Neural cell (in vitro differentiated cells): ENCODE measurements around the gene MAN2B1. TPM values are rescaled to one million over a fixed set of nuclear protein-coding genes. Genes with fewer than 3 reads are reported as not detected.

Experiments
- H2AFZ ChIP-seq: fragments of 200-600, 300-800 bp; sonication (generic), shearing (Covaris generic); 2 replicates; pipeline ENCODE4 v1.6.0; 2014; ENCODE audit warnings: low read depth, mild to moderate bottlenecking, antibody characterized with exemption, low read length, moderate library complexity
- H3F3A ChIP-seq: fragments of 200-600 bp; shearing (Covaris generic); 2 replicates; pipeline ENCODE4 v1.6.1; 2016; ENCODE audit warnings: mild to moderate bottlenecking, moderate library complexity, mixed read lengths, antibody characterized with exemption, low read length; ENCODE audit not compliant: insufficient read depth, poor library complexity, severe bottlenecking
- H3K27ac ChIP-seq: fragments of 200-600, 300-800 bp; sonication (generic), shearing (Covaris generic); 2 replicates; pipeline ENCODE4 v1.5.1; 2014; ENCODE audit warnings: mild to moderate bottlenecking, low read length, moderate library complexity
- H3K27me3 ChIP-seq: fragments of 300-800, 200-600 bp; sonication (generic), shearing (Covaris generic); 2 replicates; pipeline ENCODE4 v1.6.0; 2014; ENCODE audit warnings: mild to moderate bottlenecking, low read depth, low read length, moderate library complexity; ENCODE audit not compliant: insufficient read depth
- H3K36me3 ChIP-seq: fragments of 300-800, 200-600 bp; sonication (generic), shearing (Covaris generic); 2 replicates; pipeline ENCODE4 v1.5.1; 2014; ENCODE audit warnings: mild to moderate bottlenecking, antibody characterized with exemption, low read length, moderate library complexity; ENCODE audit not compliant: insufficient read depth
- H3K4me2 ChIP-seq: fragments of 300-800, 200-600 bp; sonication (generic), shearing (Covaris generic); 2 replicates; pipeline ENCODE4 v1.6.0; 2014; ENCODE audit warnings: mild to moderate bottlenecking, low read length
- H3K4me3 ChIP-seq: fragments of 300-800, 200-600 bp; sonication (generic), shearing (Covaris generic); 2 replicates; pipeline ENCODE4 v1.5.1; 2014; ENCODE audit warnings: mild to moderate bottlenecking, low read length, moderate library complexity
- H3K79me2 ChIP-seq: fragments of 200-600 bp; shearing (Covaris generic); replicated peaks from 2 replicates; pipeline ENCODE4 v1.6.0; 2014; ENCODE audit warnings: mild to moderate bottlenecking, low read length, moderate library complexity; ENCODE audit not compliant: insufficient read depth
- H3K9ac ChIP-seq: fragments of 300-800, 200-600 bp; sonication (generic), shearing (Covaris generic); 2 replicates; pipeline ENCODE4 v1.6.1; 2016; ENCODE audit warnings: mild to moderate bottlenecking, low read length, mixed read lengths
- H3K9me2 ChIP-seq: fragments of 200-600 bp; shearing (Covaris generic); 2 replicates; pipeline ENCODE4 v1.6.1; 2016; ENCODE audit warnings: mild to moderate bottlenecking, low read length, mixed read lengths; ENCODE audit not compliant: insufficient read depth
- H3K9me3 ChIP-seq: fragments of 200-600, 300-800 bp; sonication (generic), shearing (Covaris generic); 2 replicates; pipeline ENCODE4 v1.6.1; 2016; ENCODE audit warnings: mild to moderate bottlenecking, mixed run types, low read length, moderate library complexity, mixed read lengths
- H4K20me1 ChIP-seq: fragments of 200-600 bp; shearing (Covaris generic); 2 replicates; pipeline ENCODE4 v1.6.1; 2016; ENCODE audit warnings: mild to moderate bottlenecking, mixed run types; ENCODE audit not compliant: insufficient read depth
- EP300 ChIP-seq: fragments of 450-650 bp; conservative IDR thresholded peaks from 2 replicates; pipeline ENCODE4 v1.6.1; 2014; ENCODE audit warnings: antibody characterized with exemption, mild to moderate bottlenecking, moderate library complexity; ENCODE audit not compliant: poor library complexity, severe bottlenecking
- EZH2 ChIP-seq: fragments of 200-600, 300-800 bp; shearing (Covaris generic), sonication (generic); IDR thresholded peaks from 2 replicates; pipeline ENCODE4 v1.6.1; 2014; ENCODE audit warnings: antibody characterized with exemption, low read length, borderline replicate concordance, mild to moderate bottlenecking; ENCODE audit not compliant: insufficient read depth, poor library complexity, severe bottlenecking
- MXI1 ChIP-seq: fragments of 450-650 bp; conservative IDR thresholded peaks from 2 replicates; pipeline ENCODE4 v1.6.1; 2014; ENCODE audit warnings: antibody characterized with exemption, mild to moderate bottlenecking; ENCODE audit not compliant: poor library complexity, severe bottlenecking
- POLR2AphosphoS5 ChIP-seq: IDR thresholded peaks from 2 replicates; pipeline ENCODE4 v1.6.1; 2012
- RAD21 ChIP-seq: fragments of 450-650 bp; conservative IDR thresholded peaks from 2 replicates; pipeline ENCODE4 v1.6.1; 2014; ENCODE audit warnings: antibody characterized with exemption, mild to moderate bottlenecking, moderate library complexity
- SMC3 ChIP-seq: fragments of 450-650 bp; conservative IDR thresholded peaks from 2 replicates; pipeline ENCODE4 v1.6.1; 2014; ENCODE audit warnings: antibody characterized with exemption, mild to moderate bottlenecking, moderate library complexity; ENCODE audit not compliant: poor library complexity
- TAF1 ChIP-seq: IDR thresholded peaks from 2 replicates; pipeline ENCODE4 v1.6.1; 2012; ENCODE audit warnings: low read depth
- polyA plus RNA-seq: library from polyadenylated mRNA; depleted of rRNA; stranded (reverse); fragments of >200 nt; gene quantifications from 2 replicates; pipeline ENCODE4 v1.2.3, GENCODE V29; 2014
- TF ChIP-seq, protein P1 (sequence below): fragments of 450-650 bp; IDR thresholded peaks from 2 replicates; pipeline ENCODE4 v1.5.1; 2014; ENCODE audit warnings: antibody characterized with exemption, mild to moderate bottlenecking, moderate library complexity; ENCODE audit not compliant: poor library complexity, severe bottlenecking
- TF ChIP-seq, protein P2 (sequence below): IDR thresholded peaks from 2 replicates; pipeline ENCODE4 v1.6.1; 2012; ENCODE audit warnings: borderline replicate concordance

MAN2B1 gene
- polyA plus RNA-seq, 1 donor from 2014 or later = 11.5 TPM

- Histone ChIP-seq H3K27me3 (no peaks in the 10 kb centered on the region), H4K20me1 (no peaks in the 10 kb centered on the region), H3K36me3 (no peaks in the 10 kb centered on the region), H3K4me3 (no peak overlapping the region), H3K27ac (no peak overlapping the region), H3K9me2 (no peaks in the 10 kb centered on the region), H3K9me3 (no peaks in the 10 kb centered on the region), H2AFZ (no peak overlapping the region), H3F3A (no peaks in the 10 kb centered on the region), H3K79me2 (no peaks in the 10 kb centered on the region), H3K9ac (no peak overlapping the region), H3K4me2 (no peak overlapping the region)
- TF ChIP-seq RAD21 = no peak
- TF ChIP-seq, protein P1, sequence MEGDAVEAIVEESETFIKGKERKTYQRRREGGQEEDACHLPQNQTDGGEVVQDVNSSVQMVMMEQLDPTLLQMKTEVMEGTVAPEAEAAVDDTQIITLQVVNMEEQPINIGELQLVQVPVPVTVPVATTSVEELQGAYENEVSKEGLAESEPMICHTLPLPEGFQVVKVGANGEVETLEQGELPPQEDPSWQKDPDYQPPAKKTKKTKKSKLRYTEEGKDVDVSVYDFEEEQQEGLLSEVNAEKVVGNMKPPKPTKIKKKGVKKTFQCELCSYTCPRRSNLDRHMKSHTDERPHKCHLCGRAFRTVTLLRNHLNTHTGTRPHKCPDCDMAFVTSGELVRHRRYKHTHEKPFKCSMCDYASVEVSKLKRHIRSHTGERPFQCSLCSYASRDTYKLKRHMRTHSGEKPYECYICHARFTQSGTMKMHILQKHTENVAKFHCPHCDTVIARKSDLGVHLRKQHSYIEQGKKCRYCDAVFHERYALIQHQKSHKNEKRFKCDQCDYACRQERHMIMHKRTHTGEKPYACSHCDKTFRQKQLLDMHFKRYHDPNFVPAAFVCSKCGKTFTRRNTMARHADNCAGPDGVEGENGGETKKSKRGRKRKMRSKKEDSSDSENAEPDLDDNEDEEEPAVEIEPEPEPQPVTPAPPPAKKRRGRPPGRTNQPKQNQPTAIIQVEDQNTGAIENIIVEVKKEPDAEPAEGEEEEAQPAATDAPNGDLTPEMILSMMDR = no peak
- TF ChIP-seq EP300 = no peak
- TF ChIP-seq TAF1 = no peak
- TF ChIP-seq MXI1 = no peak
- TF ChIP-seq POLR2AphosphoS5 = no peak
- no peak for TF ChIP-seq SMC3
- TF ChIP-seq, protein P2, sequence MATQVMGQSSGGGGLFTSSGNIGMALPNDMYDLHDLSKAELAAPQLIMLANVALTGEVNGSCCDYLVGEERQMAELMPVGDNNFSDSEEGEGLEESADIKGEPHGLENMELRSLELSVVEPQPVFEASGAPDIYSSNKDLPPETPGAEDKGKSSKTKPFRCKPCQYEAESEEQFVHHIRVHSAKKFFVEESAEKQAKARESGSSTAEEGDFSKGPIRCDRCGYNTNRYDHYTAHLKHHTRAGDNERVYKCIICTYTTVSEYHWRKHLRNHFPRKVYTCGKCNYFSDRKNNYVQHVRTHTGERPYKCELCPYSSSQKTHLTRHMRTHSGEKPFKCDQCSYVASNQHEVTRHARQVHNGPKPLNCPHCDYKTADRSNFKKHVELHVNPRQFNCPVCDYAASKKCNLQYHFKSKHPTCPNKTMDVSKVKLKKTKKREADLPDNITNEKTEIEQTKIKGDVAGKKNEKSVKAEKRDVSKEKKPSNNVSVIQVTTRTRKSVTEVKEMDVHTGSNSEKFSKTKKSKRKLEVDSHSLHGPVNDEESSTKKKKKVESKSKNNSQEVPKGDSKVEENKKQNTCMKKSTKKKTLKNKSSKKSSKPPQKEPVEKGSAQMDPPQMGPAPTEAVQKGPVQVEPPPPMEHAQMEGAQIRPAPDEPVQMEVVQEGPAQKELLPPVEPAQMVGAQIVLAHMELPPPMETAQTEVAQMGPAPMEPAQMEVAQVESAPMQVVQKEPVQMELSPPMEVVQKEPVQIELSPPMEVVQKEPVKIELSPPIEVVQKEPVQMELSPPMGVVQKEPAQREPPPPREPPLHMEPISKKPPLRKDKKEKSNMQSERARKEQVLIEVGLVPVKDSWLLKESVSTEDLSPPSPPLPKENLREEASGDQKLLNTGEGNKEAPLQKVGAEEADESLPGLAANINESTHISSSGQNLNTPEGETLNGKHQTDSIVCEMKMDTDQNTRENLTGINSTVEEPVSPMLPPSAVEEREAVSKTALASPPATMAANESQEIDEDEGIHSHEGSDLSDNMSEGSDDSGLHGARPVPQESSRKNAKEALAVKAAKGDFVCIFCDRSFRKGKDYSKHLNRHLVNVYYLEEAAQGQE = no peak
- TF ChIP-seq EZH2 = no peak
Measured at GRCh38 chr19:12649941-12650340, 16.6 kb downstream of the MAN2B1 start.

DNA sequence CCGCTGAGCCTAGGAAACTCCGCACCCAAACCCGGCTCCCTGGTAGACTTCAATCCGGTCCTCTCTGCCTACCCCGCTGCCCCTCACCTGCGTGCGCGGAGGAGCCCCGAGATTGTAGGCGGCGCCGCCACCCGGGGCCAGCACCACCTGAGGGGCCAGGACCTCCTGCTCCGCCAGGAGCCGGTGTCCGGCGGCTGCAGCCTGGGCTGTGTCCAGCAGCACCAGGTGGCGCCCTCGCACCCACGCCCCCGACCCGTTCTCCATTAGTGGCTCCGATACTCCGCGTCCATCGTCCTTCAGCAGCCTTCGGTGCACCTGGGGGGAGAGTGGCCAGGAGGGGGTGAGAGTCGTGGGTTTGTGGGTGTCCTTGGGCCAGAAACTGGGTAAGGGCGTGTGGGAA is 18.5 kb downstream of the MAN2B1 start:
- Histone ChIP-seq H3K9me3 (no peaks in the 10 kb centered on the region), H3K4me2 (no peak overlapping the region), H2AFZ (no peak overlapping the region), H4K20me1 (no peaks in the 10 kb centered on the region), H3K27ac (no peak overlapping the region), H3K9me2 (no peaks in the 10 kb centered on the region), H3K27me3 (no peaks in the 10 kb centered on the region), H3K79me2 (no peaks in the 10 kb centered on the region), H3K4me3 (no peak overlapping the region), H3K36me3 (no peaks in the 10 kb centered on the region), H3K9ac (no peak overlapping the region), H3F3A (no peaks in the 10 kb centered on the region)
- TF ChIP-seq, protein P2 = no peak
- TF ChIP-seq, protein P1 = no peak
- TF ChIP-seq EP300 (no peak), SMC3 (no peak), TAF1 (no peak), RAD21 (no peak), EZH2 (no peak), MXI1 (no peak), POLR2AphosphoS5 (no peak)
